ENCODE data around the gene FAM24A.

FAM24A gene

GRCh38 chr10:122875843-122876466 is 34.5 kb upstream of the FAM24A start:
- TF ChIP-seq CTCF (IDR thresholded peaks at IDR 0.05): no peak
- Histone ChIP-seq H3K4me3 (no peak overlapping the region), H3K27ac (no peak overlapping the region)
- DNase-seq (ENCODE audit: low spot score): no peak

GRCh38 chr10:122876467-122876855 is 33.9 kb upstream of the FAM24A start:
- H3K27ac ChIP-seq: no peak overlapping the region
- H3K4me3 ChIP-seq: no peak overlapping the region
- no peak for DNase-seq (ENCODE audit: low spot score)
- no peak for TF ChIP-seq CTCF (IDR thresholded peaks at IDR 0.05)

- no peak overlapping the region for H3K27ac ChIP-seq
- DNase-seq (ENCODE audit: low spot score): no peak
- H3K4me3 ChIP-seq: no peak overlapping the region
- no peak for TF ChIP-seq CTCF (IDR thresholded peaks at IDR 0.05)
Observed at GRCh38 chr10:122877264-122877663, 33.1 kb upstream of the FAM24A start.

GRCh38 chr10:122878799-122879338 is 31.5 kb upstream of the FAM24A start:
- H3K4me3 ChIP-seq: peak overlapping the region; percentile 79
- no peak for TF ChIP-seq CTCF (IDR thresholded peaks at IDR 0.05)
- no peak for DNase-seq (ENCODE audit: low spot score)

GRCh38 chr10:122879339-122880273 is 30.8 kb upstream of the FAM24A start, which contains the start of gene FAM24B:
Gene FAM24B, minus strand, starts transcription at chr10:122879581. Its CDS starts 29,066 bp downstream, at chr10:122850515.
- peak within 1 kb of the TSS in 1 of 2 donors; percentile 54 for H3K27ac ChIP-seq
- no peak for TF ChIP-seq CTCF (IDR thresholded peaks at IDR 0.05)

More at GRCh38 chr10:122878799-122879338, 31.5 kb upstream of the FAM24A start:
- H3K27ac ChIP-seq: peak overlapping the region in 1 of 2 donors; percentile 15

GRCh38 chr10:122882766-122883165 is 27.6 kb upstream of the FAM24A start:
- H3K4me3 ChIP-seq: no peak overlapping the region
- TF ChIP-seq CTCF (IDR thresholded peaks at IDR 0.05): no peak
- DNase-seq (ENCODE audit: low spot score): no peak
- no peak overlapping the region for H3K27ac ChIP-seq

More at GRCh38 chr10:122879339-122880273, 30.8 kb upstream of the FAM24A start, which contains the start of gene FAM24B:
- DNase-seq (ENCODE audit: low spot score): peak; percentile 90
- peak within 1 kb of the TSS; percentile 79 for H3K4me3 ChIP-seq

Data from coronary artery (tissue), 2 donors.